Heart right ventricle (tissue), 16 donors: ENCODE results near the gene AMN. TPM values are rescaled to one million over a fixed set of nuclear protein-coding genes. Genes with fewer than 3 reads are reported as not detected.

Experiments
- ATAC-seq, 8 donors: fragments of 200-7000 bp; cut with Tn5 transposase; one replicate each; pipeline ENCODE4 v1.9.1; 2020; ENCODE audit warnings: mild to moderate bottlenecking in 8 of 8, moderate library complexity in 8 of 8, moderate number of reproducible peaks in 1 of 8
- DNase-seq, 2 donors: peaks; one replicate each; pipeline ENCODE4 v3.0.0-alpha.2; 2020
- H3K27ac ChIP-seq, 10 donors: fragments of 200-600 bp; sonication (generic) in 2 of 10; one replicate each; pipeline versions ENCODE4 v1.5.0 to v1.8.0; 2020 to 2022; ENCODE audit warnings: mild to moderate bottlenecking in 3 of 10
- H3K27me3 ChIP-seq, 7 donors: fragments of 200-600 bp; one replicate each; pipeline ENCODE4 v1.8.0; 2021 to 2022; ENCODE audit warnings: mild to moderate bottlenecking in 2 of 7
- H3K36me3 ChIP-seq, 9 donors: fragments of 200-600 bp; sonication (generic) in 1 of 9; one replicate each; pipeline versions ENCODE4 v1.5.0 to v1.8.0; 2020 to 2022; ENCODE audit warnings: mild to moderate bottlenecking in 2 of 9
- H3K4me1 ChIP-seq, 9 donors: fragments of 200-600 bp; sonication (generic) in 1 of 9; one replicate each; pipeline versions ENCODE4 v1.5.0 to v1.8.0; 2020 to 2022; ENCODE audit warnings: mild to moderate bottlenecking in 4 of 9
- H3K4me3 ChIP-seq, 10 donors: fragments of 200-600 bp; sonication (generic) in 2 of 10; one replicate each; pipeline versions ENCODE4 v1.5.0 to v1.8.0; 2020 to 2022; ENCODE audit warnings: mild to moderate bottlenecking in 7 of 10, moderate library complexity in 2 of 10
- H3K9me3 ChIP-seq, 11 donors: fragments of 200-600 bp in 10 of 11; sonication (generic) in 2 of 11; one replicate each; pipeline versions ENCODE4 v1.5.0 to v1.8.0; 2013 to 2022; ENCODE audit warnings: mild to moderate bottlenecking in 2 of 11, control low read depth in 1 of 11, moderate library complexity in 1 of 11
- WGBS, 2 donors: extraction: QIAGEN DNeasy Blood & Tissue Kit; methylation state at CpG; one replicate each; pipeline ENCODE4 v1.1.7; 2013; ENCODE audit warnings: inconsistent platforms in 1 of 2; 5-methylcytosine and 5-hydroxymethylcytosine counted together
- intact Hi-C, 10 donors: fragments of 100-400 bp; cut with DNase I; formaldehyde crosslinking; loops; one replicate each; pipeline versions ENCODE4 v1.11.1 to v1.14.2; 2022
- polyA plus RNA-seq, 2 donors: library from polyadenylated mRNA; stranded (reverse); fragments of 200-250 nt; gene quantifications; one replicate each; pipeline ENCODE4 v1.2.3, GENCODE V29; 2013
- total RNA-seq, 10 donors: library from RNA; stranded (reverse); fragmentation: NEBNext Ultra II Directional in 3 of 10; extraction: Animal tissue kit (Norgen Biotek cat#: 25700) in 3 of 10; gene quantifications; one replicate each; pipeline versions ENCODE4 v1.2.1 to v1.2.4, GENCODE V29; 2021 to 2023
- TF ChIP-seq, protein P1 (sequence below), 9 donors: fragments of 200-600 bp; sonication (generic) in 2 of 9; IDR thresholded peaks; one replicate each; pipeline versions ENCODE4 v1.5.0 to v1.8.0; 2021 to 2022; ENCODE audit warnings: antibody characterized with exemption in 9 of 9, mild to moderate bottlenecking in 5 of 9, moderate library complexity in 1 of 9
- donor health status: Arrhythmogenic right ventricular cardiomyopathy.
- donor health status: ischemic (EF 13 %, LVEDD 7.1; RV severe dilation, severe dysfunction).
- donor health status: healthy with polysubstance abuse.
- donor health status: DM: no; HTN: yes; CAD: no.
- donor health status: DM: no; HTN: no; CAD: no.
- donor health status: ischemic (EF 25% LVEDD 6.9; RV normal size, moderate dysfunction).
- donor health status: ischemic (EF 25% LVEDD 5.7; RV mildly dilated, moderate dysfunction).
- donor health status: healthy.
- donor health status: DM: yes; HTN: yes; CAD: no.
- donor health status: Ischemic cardiomyopathy.
- donor health status: ischemic (EF 35%, LVEDD 5.7; RV mildly dilated, moderate dysfunction).
- donor health status: nonischemic (EF 11% LVEDD 7.7; RV severe dilation, severe dysfunction).
- donor health status: DM: yes; HTN: yes; CAD: no.
- donor health status: PGD.
- donor health status: ischemic (EF 29% LVEDD 5.4; RV normal size, mild dysfunction).
- donor health status: nonischemic (EF 23%, LVEDD 6.1; RV moderate dilation, normal function).

Gene AMN
- total and polyA plus RNA-seq, 12 donors = 0.15 to 0.40 (median 0.17) TPM; not detected in 9

DNA sequence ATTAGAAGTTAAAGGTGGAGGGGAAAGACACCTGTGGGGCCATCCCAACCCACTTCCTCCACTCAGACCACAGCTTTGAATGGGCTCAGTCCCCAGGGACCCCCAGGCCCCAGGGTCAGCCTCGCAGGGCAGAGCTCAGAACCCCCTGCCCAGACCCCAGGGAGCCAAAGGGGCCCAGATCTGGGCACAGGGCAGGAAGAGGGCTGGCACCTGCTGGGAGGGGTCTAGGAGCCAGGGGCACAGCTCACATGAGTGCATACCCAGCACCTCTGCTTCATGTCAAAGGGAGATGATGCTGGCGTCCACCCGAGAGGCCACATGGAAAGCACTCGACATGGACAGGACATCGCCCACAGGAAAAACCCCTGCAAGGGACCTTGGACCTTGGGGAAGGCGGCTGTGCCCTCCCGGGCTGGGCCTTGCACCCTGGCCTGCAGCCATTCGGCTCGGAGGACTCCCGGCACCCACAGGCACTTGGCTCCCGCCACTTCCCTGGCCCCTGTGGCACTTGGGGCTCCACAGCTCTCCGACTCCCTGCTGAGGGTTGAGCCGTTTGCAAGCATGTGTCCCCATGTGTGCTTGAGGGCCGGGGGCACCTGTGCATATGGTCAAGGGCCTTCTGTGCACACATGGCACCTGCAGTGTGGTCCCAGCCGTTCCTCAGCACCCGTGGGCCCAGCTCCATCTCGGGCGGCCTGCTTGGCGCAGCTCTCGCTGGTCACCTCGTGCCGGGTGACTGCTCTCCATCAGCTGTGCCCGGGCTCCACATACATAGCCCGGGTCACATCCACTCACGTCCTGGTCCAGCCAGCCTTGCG, 7.8 kb upstream of the AMN start:
- DNase-seq = no peak
- WGBS, 2 donors = 86 to 90% methylated on average over 26 of the region's 26 CpGs

DNA sequence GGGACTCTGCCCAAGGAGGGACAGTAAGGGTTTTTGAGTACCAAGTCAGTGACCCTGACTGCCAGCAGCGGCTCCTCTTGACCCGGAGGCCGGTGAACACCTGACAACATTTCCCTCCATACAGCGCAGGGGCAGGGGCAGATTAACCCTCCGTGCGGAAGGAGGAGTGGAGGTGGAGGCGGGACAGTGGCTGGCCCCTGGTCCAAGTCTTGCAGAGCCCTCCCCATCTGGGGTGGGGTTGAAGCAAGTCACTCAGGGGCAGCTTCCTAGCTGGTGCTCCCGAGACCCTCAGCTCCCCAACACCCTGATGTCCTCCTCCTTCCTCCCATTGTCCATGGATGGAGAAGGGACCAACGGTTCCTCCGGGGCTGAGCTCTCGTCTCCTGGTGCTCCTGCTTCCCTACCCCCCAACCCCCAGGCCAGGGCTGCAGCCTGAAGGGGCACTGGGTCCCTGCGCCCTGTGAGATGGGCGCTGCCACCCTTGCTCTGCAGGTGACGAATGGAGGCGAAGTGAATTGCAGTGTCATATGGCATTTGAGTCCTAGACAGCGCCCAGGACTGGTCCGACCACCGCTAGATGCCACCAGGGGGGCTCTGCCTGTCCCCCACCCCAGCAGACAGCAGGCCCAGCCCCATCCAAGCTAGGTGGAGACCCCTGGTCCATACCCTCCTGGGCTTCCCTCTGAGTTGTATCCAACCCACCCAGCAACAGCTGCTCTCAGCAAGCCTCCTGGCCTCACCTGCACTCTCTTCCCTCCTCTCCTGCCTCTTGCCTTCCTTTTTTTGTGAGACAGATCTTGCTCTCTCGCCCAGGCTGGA, 7.0 kb upstream of the AMN start:
- peaks cover 0 to 12% (median 0%) of the 10 kb centered on the region in 9 donors for H3K36me3 ChIP-seq
- TF ChIP-seq, protein P1, sequence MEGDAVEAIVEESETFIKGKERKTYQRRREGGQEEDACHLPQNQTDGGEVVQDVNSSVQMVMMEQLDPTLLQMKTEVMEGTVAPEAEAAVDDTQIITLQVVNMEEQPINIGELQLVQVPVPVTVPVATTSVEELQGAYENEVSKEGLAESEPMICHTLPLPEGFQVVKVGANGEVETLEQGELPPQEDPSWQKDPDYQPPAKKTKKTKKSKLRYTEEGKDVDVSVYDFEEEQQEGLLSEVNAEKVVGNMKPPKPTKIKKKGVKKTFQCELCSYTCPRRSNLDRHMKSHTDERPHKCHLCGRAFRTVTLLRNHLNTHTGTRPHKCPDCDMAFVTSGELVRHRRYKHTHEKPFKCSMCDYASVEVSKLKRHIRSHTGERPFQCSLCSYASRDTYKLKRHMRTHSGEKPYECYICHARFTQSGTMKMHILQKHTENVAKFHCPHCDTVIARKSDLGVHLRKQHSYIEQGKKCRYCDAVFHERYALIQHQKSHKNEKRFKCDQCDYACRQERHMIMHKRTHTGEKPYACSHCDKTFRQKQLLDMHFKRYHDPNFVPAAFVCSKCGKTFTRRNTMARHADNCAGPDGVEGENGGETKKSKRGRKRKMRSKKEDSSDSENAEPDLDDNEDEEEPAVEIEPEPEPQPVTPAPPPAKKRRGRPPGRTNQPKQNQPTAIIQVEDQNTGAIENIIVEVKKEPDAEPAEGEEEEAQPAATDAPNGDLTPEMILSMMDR (IDR thresholded peaks at IDR 0.05) = no peak

More for the DNA sequence above, 7.8 kb upstream of the AMN start:
- H3K36me3 ChIP-seq = peaks cover 0 to 12% (median 0%) of the 10 kb centered on the region in 9 donors
- H3K27ac ChIP-seq = no peak overlapping the region
- H3K4me3 ChIP-seq = no peak overlapping the region
- no peak for ATAC-seq
- H3K4me1 ChIP-seq = no peaks in the 10 kb centered on the region
- H3K27me3 ChIP-seq = no peaks in the 10 kb centered on the region
- TF ChIP-seq, protein P1 (IDR thresholded peaks at IDR 0.05) = no peak
- intact Hi-C loops = loop anchor here in 8 of 10 donors (5.0 to 10.0 kb wide), 6 partner anchors 137 to 387 kb away; partner anchors contain the start of gene TRAF3 (in 6 of the 8)
- H3K9me3 ChIP-seq = no peaks in the 10 kb centered on the region

DNA sequence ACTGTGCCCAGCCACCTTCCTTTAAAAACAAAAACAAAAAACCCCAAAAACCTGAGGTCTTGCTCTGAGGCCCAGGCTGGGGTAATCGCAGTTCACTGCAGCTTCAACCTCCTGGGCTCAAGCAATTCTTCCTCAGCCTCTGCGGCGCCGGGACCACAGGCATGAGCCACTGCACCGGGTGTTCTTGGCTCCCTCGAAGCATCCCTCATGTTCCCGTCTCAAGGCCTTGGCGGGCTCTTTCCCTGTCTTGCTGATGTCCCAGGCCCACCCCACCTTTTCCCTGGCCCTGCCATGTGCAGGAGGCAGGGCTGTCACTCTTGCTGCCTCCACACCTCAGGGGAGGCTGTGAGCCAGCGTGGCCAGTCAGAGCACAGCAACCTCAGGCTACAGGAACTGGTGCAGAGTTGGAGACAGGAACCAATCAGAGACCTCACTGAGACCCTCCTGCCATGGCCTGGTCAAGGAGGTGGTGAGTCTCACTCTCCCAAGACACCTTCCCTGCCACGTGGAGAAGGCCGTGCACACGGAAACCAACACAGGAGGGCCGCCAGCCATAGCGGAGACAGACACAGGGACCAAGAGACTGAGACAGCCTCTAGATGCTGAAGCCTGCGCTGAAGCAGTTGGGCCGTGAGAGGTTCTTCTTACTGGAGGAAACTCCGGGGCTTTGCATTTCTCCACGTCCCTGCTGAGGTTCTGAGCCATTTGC, 6.0 kb upstream of the AMN start:
- Histone ChIP-seq H3K36me3 (peaks cover 0 to 10% (median 0%) of the 10 kb centered on the region in 9 donors), H3K27me3 (peaks cover 0 to 6% (median 0%) of the 10 kb centered on the region in 7 donors), H3K4me3 (no peak overlapping the region), H3K4me1 (no peaks in the 10 kb centered on the region), H3K9me3 (no peaks in the 10 kb centered on the region), H3K27ac (no peak overlapping the region)
- TF ChIP-seq, protein P1 (IDR thresholded peaks at IDR 0.05) = no peak
- ATAC-seq = peak in 1 of 8 donors; percentile 16
- no peak for DNase-seq
- 78 to 84% methylated on average over 18 of the region's 18 CpGs for WGBS, 2 donors
- intact Hi-C loops = loop anchor here in 8 of 10 donors (5.0 to 10.0 kb wide), 6 partner anchors 139 to 389 kb away; partner anchors contain the start of gene TRAF3 (in 6 of the 8)

More for the DNA sequence above, 7.0 kb upstream of the AMN start:
- 81 to 86% methylated on average over 18 to 19 of the region's 19 CpGs for WGBS, 2 donors
- H3K4me3 ChIP-seq = no peak overlapping the region
- DNase-seq (no peak), ATAC-seq (no peak)
- H3K4me1 ChIP-seq = no peaks in the 10 kb centered on the region
- intact Hi-C loops = loop anchor here in 8 of 10 donors (5.0 to 10.0 kb wide), 6 partner anchors 138 to 388 kb away; partner anchors contain the start of gene TRAF3 (in 6 of the 8)
- H3K27me3 ChIP-seq = no peaks in the 10 kb centered on the region
- H3K9me3 ChIP-seq = no peaks in the 10 kb centered on the region
- no peak overlapping the region for H3K27ac ChIP-seq
